Mammary epithelial cell (primary cell): ENCODE data around the gene KRT33A.

Experiments used
- EZH2 ChIP-seq: IDR thresholded peaks from 2 replicates; pipeline ENCODE4 v1.6.1; 2012; ENCODE audit warnings: low read length, inconsistent platforms, borderline replicate concordance
- TF ChIP-seq, protein P1 (sequence below), 2 donors: IDR thresholded peaks in 1 of 2; conservative IDR thresholded peaks in 1 of 2; 2 replicates each; pipeline ENCODE4 v1.5.1; 2011 to 2012; ENCODE audit warnings: inconsistent platforms in 2 of 2, low read length in 2 of 2, mild to moderate bottlenecking in 2 of 2, control low read depth in 1 of 2, low read depth in 1 of 2; ENCODE audit not compliant: insufficient read depth in 1 of 2; ENCODE audit errors: extremely low read depth in 1 of 2

DNA sequence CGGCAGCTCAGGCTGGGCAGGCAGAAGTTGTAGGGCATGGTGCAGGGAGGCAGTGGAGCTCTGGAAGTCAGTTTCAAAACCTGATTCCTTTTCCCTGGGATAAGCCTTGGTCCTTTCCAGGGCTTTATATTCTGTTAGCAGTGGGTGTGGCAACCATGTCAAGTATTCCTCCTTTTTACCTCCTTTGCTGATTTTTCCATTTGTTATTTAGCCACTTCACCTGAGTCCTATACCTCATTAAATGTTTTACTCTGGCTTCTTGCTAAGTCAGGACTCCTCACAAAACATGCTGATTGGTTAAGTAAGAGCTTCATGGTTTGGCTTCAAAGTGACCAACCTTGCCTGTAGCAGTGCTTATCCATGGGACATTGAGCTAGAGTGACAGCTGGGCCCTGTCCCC is 19.1 kb upstream of the KRT33A start, which contains the start of gene KRT33B:
- TF ChIP-seq, protein P1, sequence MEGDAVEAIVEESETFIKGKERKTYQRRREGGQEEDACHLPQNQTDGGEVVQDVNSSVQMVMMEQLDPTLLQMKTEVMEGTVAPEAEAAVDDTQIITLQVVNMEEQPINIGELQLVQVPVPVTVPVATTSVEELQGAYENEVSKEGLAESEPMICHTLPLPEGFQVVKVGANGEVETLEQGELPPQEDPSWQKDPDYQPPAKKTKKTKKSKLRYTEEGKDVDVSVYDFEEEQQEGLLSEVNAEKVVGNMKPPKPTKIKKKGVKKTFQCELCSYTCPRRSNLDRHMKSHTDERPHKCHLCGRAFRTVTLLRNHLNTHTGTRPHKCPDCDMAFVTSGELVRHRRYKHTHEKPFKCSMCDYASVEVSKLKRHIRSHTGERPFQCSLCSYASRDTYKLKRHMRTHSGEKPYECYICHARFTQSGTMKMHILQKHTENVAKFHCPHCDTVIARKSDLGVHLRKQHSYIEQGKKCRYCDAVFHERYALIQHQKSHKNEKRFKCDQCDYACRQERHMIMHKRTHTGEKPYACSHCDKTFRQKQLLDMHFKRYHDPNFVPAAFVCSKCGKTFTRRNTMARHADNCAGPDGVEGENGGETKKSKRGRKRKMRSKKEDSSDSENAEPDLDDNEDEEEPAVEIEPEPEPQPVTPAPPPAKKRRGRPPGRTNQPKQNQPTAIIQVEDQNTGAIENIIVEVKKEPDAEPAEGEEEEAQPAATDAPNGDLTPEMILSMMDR (conservative IDR thresholded peaks at IDR 0.05 in 1 of 2, IDR thresholded peaks at IDR 0.05 in 1 of 2; ENCODE audit: extremely low read depth in 1 of 2, insufficient read depth in 1 of 2, low read depth in 1 of 2, low read length in 2 of 2), result no peak
- no peak for TF ChIP-seq EZH2
